GM21619 (cell line): ENCODE results near the gene SARM1.

ENCODE experiments used
- ATAC-seq: cut with Tn5 transposase; IDR thresholded peaks from one replicate; pipeline ENCODE4 v1.9.1; 2021; ENCODE audit not compliant: unreplicated experiment

The SARM1 gene

DNA sequence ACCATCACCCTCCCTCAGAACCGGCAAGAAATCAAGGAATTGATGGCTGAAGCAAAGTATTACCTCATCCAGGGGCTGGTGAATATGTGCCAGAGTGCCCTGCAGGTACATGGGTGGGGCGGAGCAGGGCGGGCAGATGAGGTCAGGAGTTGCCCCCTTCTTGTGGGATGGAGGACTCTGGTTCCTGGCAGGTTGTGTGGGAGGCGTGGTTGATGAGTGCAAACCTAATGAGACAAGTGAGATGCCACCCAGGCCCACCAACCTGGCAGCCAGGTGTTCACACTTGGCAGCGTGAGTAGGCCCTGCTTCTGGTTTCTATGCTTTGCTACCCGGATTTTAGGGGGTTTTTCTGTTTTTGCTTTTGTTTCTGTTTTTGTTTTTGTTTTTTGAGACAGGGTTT lies 31.1 kb upstream of the SARM1 start:
- no peak for ATAC-seq

DNA sequence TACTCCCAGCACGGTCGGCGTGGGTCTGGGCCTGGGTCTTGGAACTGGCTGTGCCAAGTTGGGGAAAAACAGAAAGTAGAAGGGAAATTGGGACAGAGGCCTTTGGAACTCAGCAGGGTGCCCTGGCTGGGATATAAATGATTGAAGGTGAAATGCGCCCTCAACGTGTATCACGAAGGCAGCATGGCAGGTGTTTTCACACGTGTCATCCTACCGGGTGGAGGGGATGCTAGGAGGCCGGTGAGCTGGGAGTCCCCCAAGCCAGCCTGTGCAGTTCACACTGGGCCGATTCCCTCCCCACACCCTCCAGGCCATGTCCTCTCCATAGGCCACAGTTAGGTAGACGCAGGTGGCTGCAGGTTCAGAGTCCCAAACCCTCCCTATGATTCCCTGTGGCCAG lies 30.0 kb upstream of the SARM1 start:
- no peak for ATAC-seq

DNA sequence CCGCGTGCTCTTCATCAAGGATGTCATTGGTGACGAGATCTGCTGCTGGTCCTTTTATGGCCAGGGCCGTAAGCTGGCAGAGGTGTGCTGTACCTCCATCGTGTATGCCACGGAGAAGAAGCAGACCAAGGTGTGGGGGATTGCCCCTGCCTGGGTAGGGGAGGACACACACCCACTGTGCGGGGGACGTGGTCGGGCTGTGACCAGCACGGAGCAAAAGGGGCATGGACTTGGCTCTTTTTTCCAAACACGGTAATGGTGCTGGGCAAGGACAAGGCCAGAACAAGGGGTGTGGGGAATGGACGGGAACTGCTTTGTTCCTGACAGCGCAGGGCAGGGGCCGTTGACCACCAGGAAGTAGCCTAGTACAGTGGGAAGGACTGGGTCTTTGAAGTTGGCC lies 29.2 kb upstream of the SARM1 start:
- ATAC-seq: no peak

DNA sequence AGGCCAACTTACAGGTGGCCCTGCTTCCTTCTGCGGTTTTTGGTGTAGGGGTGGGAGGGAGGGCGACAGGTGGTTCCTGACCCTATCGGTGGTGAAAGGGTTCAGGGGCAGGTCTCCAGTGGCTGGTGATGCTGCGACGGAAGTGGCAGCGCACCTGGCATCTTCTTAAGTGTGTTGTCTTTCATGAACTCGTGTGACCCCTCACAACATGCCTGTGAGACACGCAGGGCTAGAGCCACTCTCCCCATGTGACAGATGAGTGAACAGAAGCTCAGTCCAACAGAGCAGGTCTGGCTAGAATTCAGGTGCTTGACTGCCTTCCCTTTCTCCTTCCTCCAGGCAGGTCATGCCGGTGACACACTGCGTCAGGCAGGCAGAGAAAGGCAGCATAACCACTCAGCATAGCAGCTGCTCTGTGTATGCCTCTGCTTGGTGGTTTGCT lies 28.0 kb upstream of the SARM1 start:
- ATAC-seq: no peak

DNA sequence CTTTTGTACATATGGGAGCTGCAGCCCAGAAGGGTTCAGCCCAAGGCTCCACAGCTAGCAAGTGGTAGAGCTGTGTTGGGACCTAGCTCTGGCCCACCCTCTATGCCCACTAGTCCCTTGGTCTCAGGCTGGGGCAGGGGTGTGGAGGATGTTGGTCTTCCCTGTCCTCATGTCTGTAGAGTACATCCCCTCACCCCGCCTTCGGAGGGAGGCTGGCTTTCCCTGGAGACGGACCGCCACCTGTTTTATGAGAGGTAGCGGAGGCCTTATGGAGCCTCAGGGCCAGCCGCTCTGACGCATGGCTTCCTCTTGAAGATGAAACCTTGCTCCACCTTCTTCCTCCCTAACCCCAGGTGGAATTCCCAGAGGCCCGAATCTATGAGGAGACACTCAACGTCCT lies 27.5 kb upstream of the SARM1 start:
- no peak for ATAC-seq

DNA sequence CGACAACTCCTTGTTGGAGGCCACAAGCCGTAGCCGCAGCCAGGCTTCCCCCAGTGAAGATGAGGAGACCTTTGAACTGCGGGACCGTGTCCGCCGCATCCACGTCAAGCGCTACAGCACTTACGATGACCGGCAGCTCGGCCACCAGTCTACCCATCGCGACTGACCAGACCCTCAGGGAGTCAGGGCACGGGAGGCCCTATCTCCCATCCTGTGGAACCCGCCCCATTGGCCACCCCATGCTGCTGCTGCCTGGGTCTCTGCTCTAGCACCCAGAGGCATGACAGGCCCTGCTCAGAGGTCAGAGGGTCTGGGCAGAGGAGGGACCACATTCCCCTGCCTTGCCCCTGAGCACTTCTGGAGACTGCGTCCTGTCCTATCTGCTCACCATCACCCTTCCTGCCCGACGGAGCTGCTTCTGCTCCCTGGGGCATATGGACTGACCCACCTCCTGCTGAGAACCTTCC lies 27.0 kb upstream of the SARM1 start:
- no peak for ATAC-seq

DNA sequence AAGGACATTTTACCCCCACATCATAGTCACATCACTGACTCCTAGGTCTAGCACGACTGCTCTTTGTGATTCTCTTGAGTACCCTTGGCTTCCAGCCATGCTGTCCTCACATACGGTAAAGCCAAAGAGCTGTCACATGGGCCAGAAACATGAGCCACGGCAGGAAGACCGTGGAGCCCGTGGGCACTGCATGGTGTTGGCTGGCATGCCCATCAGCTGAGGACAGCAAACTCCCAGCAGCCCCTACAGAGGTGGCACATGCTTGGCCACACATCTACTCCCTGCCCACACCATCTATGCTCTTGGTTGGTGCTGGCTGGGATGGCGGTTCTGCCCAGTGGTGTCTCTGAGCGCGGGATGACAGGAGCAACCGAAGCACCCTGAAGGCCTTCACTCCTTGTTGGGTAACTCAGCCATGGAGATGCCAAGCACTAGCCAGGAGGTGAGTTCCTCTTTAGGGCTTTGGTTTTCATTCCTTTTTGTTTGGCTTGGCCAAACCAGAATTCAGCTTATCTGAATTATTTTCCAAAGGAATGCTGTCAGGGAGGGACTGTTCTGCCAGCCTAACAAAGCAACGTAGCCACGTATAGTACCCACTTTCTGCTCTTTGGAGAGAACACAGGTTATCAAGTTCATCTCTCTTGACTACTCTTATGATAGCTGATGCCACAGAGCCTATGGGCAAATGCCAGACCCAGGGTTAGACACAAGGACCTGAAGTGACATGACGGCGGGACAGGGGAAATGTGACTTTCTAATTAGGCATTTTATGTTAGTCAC lies 25.9 kb upstream of the SARM1 start:
- no peak for ATAC-seq

DNA sequence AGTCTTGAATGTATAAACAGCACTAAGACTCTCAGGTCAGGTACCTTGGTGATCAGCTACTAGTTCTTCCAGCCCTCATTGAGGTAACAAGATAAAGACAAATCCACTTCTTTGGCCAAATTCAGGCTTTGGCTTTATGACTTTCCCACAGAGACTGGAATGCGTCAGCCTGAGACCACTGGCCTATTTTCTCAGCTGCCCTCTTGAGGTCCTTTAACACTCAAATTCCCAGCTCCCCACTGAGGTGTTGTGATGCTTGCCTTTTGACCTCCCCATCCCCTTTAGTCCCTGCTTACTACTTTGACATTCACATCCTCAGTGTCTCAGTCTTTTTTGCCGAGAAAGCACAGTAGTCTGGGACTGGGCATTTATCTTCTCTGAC lies 25.3 kb upstream of the SARM1 start:
- no peak for ATAC-seq

DNA sequence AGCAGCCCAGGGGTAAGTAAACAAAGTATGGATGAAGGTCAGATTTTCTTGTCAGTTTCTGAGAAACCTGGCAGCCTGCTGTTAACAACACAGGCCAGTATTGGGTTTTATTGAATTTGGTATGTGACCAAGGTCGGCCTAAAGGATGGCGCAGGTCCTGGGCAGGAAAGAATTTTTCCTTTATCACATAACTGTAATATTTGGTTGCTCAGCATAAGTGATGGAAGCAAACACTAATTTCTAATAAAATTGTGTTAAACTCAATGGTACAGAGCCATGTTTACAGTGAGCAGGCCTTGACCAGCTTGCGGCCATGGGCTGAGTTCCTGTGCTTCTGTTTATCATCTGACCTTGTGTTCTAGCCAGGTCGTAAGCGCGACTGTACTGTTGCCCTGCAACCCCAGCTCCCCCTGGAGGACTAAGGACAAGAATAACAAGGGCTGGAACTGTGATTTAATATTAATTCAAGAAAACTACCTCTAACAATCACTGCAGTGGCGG lies 24.7 kb upstream of the SARM1 start:
- ATAC-seq: no peak

DNA sequence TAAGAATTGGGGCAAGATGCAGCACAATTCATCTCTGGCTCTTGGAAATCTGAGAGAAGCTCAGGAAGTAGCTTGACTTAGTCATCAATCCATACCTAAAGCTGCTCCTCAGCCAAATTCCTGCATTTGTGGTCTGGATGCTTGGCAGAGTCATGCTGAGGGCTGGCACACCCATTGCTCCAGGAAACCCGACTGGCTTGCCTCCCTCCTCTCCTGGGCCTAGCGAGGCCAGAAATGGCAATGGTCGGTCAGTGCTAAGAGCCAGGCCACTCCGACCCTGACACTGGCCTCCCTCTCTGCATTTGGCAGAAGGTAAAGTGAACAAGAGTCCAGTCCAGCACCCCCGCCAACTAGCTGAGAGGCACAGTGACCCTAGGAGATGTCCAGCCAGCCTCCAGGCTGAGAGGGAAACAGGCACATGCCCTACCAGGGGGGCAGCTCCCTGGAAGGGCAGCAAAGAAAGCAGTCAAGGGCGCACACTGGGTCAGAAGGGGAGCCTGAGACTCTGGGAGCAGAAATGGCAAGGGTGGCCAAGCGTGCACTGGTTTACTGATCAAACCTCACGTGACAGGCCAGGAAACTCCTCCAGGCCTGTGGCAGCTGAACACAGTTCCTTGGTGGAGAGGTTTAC lies 24.1 kb upstream of the SARM1 start:
- ATAC-seq: no peak

DNA sequence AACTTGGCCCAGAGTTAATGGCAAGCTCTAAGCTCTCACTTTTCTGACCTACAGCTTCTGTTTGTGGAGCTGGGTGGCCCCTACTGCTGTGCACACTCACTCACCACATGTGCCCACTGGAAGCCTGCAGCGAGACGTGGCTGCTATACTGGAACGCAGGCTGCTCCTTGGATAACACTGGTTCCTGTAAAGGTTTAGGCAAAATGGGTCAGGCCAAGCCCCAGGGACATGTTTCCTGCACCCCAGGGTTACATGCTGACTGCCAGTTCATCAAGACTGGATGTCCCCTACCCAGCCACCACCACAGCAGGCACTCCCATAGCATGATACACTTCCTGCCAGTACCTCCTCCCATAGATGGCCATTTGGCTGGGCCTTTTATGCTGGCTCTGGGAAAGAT lies 22.5 kb upstream of the SARM1 start:
- ATAC-seq: no peak

DNA sequence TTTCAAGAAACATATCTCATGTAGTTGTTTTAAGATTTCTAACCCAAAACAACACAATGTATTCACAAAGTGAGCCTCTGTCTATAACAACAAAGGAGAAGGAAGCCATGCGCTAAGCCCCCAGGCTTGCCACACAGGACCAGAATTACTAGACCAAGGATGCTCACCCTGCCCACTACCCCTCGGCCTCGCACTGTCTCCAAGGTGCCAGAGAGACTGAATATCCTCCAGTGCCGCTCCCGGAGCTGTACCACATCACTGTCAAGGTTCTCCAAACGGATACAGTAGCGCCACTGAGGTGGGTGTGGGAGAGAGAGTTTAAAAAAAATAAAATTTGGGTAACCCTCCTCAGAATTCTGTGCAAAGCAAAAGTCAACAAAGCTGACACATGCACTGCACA lies 21.2 kb upstream of the SARM1 start:
- no peak for ATAC-seq

DNA sequence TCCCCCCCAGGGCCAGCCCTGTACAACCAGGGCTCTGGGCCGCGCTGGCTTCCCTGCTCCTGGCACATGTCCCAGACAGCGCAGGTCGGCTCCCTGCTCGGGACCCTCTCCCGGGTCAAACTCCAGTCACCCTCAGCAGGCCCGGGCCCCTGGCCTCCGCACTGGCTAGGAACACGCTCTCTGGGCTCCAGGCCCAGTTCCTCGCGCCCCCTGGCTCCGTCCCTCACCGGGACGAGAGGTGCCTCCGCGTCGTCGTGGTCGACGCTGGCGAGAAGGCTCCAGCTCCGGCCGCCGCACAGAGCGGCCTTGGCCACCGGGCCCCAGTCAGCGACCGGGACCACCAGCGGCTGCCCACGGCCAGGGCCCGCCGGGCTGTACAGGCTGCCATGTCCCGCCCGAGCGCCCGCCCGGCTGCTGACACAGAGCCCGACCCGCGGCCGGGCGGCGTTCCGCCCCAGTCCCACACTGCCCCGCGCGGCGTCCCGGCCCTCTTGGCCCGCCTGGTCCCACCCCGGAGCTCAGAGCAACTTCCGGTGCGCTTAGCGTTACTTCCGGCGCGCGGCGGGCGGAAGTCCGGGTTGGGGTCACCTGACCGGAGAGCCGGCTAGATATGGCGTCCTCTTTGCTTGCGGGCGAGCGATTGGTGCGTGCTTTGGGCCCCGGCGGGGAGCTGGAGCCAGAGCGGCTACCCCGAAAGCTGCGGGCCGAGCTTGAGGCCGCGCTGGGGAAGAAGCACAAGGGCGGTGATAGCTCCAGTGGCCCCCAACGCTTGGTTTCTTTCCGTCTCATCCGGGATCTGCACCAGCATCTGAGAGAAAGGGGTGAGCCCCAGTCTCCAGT lies 14.2 kb upstream of the SARM1 start, which contains the start of gene POLDIP2:
POLDIP2 (minus strand) TSS at position 467 of the 840 bp plus-strand sequence; CDS start at position 388, 79 bp downstream.
- ATAC-seq: peak; percentile 91

DNA sequence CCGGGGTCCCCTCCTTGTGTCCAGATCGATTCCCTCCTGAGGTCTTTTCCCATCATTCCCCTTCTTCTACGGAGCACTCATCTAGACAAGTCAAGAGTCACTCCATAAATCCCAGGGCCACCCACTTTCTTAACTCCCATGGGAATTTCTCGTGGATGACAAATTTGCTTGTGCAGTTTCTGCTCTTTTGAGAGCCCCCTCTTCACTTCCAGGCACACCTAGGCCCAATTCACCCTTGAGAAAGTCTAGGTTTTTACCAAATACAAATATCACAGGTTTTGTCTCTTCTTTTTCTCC lies 13.6 kb upstream of the SARM1 start:
- ATAC-seq: no peak

DNA sequence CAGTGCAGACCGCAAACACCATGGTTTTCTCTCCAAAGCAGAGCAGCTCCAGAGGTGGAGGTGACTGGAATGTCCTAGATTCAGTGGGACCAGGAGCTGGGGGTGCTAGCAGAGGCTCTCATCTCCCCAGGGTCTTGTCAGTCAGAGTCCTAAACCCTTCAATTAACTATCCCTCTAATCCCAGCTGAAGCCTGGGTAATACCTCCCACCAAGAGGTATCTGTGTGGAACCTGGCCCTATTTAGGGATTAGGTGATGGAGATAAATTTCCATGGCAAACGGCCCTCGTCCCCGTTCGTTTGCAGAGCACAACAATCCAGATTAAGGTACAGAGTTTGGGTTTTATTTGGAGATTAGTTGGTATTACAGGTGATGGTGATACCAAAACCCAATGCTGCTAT lies 8.3 kb upstream of the SARM1 start:
- ATAC-seq: no peak

DNA sequence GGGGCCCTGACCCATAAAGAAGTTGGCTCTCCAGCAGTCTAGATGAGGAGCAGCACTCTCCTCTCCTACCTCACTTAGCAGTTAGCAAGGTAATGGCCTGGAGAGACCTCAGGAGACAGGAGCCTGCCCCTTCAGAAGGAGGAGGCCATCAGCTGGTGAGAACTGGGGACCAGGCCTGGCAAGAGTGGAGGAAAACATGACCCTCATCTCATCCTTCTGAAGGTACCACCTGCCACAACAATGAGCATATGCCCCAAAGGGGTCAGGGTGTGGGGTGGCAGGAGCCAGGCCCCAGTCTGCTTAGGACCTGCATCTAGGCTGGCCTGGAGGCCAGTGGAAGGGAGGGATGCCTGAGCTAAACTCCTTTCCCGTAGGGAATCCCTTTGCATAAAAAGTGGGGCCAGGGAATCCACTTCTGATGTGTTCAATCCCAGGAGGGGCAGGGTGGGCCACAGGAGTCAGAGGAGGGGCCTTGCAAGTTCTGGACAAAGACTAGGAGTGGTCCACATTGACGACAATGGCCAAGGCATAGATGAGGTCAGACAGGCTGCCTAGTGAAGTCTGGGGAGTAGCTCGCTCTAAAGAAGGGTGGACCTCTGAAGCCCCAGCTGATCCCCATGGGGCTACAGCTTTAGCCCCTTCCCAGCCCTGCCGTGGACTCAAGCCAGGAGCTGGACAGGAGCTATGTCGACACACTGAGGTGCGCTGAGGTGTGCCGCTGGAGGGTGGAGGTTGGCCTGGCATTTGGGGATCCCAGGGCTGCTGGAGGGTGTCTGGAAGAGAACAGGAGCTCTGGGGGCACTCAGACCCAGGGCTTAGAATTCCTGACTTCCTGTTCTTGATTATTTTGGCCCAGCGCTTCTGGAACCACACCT lies 7.5 kb upstream of the SARM1 start:
- ATAC-seq: no peak

DNA sequence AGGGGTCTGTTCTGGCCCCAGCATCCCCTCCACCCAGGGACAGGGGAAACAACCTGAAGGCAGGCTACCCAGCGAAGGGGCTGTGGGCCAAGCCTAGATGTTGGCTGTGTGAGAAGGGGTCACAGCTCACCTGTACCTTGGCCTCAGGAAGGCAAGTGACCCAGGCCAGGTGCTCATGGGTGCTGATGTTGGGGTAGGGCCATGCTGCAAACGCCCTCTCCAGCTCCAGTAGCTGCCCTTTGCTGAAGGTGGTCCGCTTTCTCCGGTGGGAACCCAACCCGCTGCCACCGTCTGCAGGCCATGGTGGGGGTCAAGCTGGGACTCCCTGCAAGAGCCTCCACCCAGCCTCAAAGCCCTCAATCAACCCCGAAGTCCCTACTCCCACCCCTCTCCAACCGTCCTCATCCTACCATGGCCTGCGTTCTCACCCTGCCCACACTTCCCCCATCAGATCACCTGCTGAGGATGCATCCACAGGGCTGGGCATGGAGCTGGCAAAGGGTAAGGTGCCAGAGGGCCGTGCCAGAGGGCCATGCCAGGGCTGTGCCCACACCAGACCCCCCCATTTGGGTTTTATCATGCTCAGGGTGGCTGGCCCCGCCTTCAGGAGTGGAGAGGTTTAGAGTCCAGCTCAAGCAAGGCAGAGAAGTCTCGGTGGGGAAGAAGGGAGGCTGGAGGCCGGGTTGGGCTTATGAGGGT lies 6.7 kb upstream of the SARM1 start, which contains the start of gene SEBOX:
SEBOX (minus strand) TSS at position 535 of the 699 bp plus-strand sequence; CDS start at position 487, 48 bp downstream.
- no peak for ATAC-seq

DNA sequence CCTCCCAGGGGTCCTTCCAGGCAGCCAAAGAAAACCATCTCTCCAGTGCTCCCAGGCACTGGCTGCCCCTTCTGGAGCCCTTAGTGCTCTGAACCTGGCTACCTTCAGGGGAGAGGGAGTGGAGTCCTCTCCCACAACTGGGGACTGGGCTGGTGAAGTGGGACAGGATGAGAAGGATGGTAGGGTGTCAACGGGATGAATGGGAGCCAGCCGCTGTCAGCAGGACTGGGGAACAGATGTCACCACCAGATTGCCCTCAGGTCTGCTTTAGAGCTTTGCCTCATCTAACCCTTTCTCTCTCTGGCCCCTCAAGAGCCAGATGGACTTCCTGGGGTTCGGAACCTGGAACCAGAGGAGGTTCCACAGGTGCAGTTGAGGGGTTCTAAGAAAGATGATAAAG lies 6.0 kb upstream of the SARM1 start:
- no peak for ATAC-seq

DNA sequence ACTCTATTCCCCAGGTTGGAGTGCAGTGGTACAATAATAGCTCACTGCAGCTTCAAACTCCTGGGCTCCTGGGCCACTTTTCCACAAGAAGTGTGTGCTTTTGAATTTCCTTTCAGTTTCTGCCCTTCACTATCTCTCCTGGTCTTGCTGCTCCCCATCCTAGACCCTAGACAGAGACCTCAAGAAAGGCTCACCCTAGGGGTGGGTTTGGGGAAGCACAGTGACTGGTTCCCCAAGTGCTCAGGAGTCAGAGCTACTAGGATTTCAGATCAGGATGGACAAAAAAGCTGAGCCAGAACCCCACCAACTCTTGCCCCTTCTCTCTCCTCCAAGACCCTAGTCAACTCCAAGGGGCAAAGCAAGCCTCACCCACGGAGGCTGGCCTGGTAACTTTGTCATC lies 4.9 kb upstream of the SARM1 start:
- no peak for ATAC-seq
